Lung (tissue), 12 donors: ENCODE data around the gene GRIN2A. TPM values are rescaled to one million over a fixed set of nuclear protein-coding genes. Genes with fewer than 3 reads are reported as not detected.

Experiments
- ATAC-seq: fragments of 200-7000 bp; cut with Tn5 transposase; one replicate; pipeline ENCODE4 v1.9.1; 2020; ENCODE audit warnings: moderate number of reproducible peaks; ENCODE audit not compliant: insufficient read depth, low FRiP score
- DNase-seq, 3 donors: peaks; one replicate each; pipeline ENCODE4 v3.0.0-alpha.2; 2013 to 2017
- H3K27ac ChIP-seq, 2 donors: one replicate each; pipeline ENCODE4 v1.5.1; 2013; ENCODE audit warnings: mild to moderate bottlenecking in 2 of 2, moderate library complexity in 2 of 2, control low read depth in 1 of 2, inconsistent platforms in 1 of 2, low read depth in 1 of 2, low read length in 1 of 2
- H3K27me3 ChIP-seq, 3 donors: one replicate each; pipeline ENCODE4 v1.5.1; 2013; ENCODE audit warnings: low read length in 2 of 3; ENCODE audit not compliant: control insufficient read depth in 3 of 3, insufficient read depth in 3 of 3
- H3K36me3 ChIP-seq, 4 donors: one replicate each; pipeline ENCODE4 v1.5.1; 2013; ENCODE audit warnings: low read length in 4 of 4, mild to moderate bottlenecking in 1 of 4, moderate library complexity in 1 of 4; ENCODE audit not compliant: control insufficient read depth in 4 of 4, insufficient read depth in 4 of 4
- H3K4me1 ChIP-seq, 5 donors: one replicate each; pipeline ENCODE4 v1.5.1; 2013; ENCODE audit warnings: low read length in 5 of 5, mild to moderate bottlenecking in 2 of 5, moderate library complexity in 1 of 5; ENCODE audit not compliant: control insufficient read depth in 5 of 5, insufficient read depth in 5 of 5
- H3K4me3 ChIP-seq: one replicate; pipeline ENCODE4 v1.5.1; 2013; ENCODE audit warnings: mild to moderate bottlenecking, control low read depth, moderate library complexity
- H3K9ac ChIP-seq, 2 donors: one replicate each; pipeline ENCODE4 v1.5.1; 2013; ENCODE audit warnings: low read length in 2 of 2, control low read depth in 1 of 2; ENCODE audit not compliant: insufficient read depth in 1 of 2
- H3K9me3 ChIP-seq, 4 donors: one replicate each; pipeline ENCODE4 v1.5.1; 2013; ENCODE audit warnings: low read length in 3 of 4, mild to moderate bottlenecking in 1 of 4, moderate library complexity in 1 of 4; ENCODE audit not compliant: control insufficient read depth in 4 of 4, insufficient read depth in 3 of 4
- CTCF ChIP-seq: IDR thresholded peaks from 2 replicates; pipeline ENCODE4 v1.5.1; 2012; ENCODE audit warnings: mild to moderate bottlenecking; ENCODE audit errors: control extremely low read depth, extremely low read depth
- WGBS, 2 donors: extraction: QIAGEN DNeasy Blood & Tissue Kit; methylation state at CpG; one replicate each; pipeline ENCODE4 v1.1.7; 2013; 5-methylcytosine and 5-hydroxymethylcytosine counted together
- polyA plus RNA-seq, 2 donors: library from polyadenylated mRNA; stranded (reverse); fragments of 200-250 nt; gene quantifications; one replicate each; pipeline ENCODE4 v1.2.1, GENCODE V29; 2013
- total RNA-seq, 2 donors: library from RNA; depleted of rRNA in 1 of 2; stranded (reverse); fragments of >200 nt in 1 of 2; gene quantifications; one replicate each; pipeline ENCODE4 v1.2.1, GENCODE V29; 2014 to 2021
- donor health status: control.
- donor health status: control.
- donor health status: Bipolar disorder and iron deficiency.
- donor health status: healthy.
- donor health status: DM: yes; HTN: yes; CAD: no.

The GRIN2A gene
- total and polyA plus RNA-seq, 4 donors, result 0.02 to 0.37 (median 0.10) TPM

GRCh38 chr16:9970244-9970643 lies 212.0 kb downstream of the GRIN2A start:
- Histone ChIP-seq H3K36me3 (no peaks in the 10 kb centered on the region), H3K4me3 (no peak overlapping the region), H3K27ac (no peak overlapping the region), H3K9ac (no peak overlapping the region), H3K4me1 (no peaks in the 10 kb centered on the region), H3K9me3 (peaks cover 0 to 2% (median 0%) of the 10 kb centered on the region in 4 donors), H3K27me3 (no peaks in the 10 kb centered on the region)
- no peak for DNase-seq
- TF ChIP-seq CTCF, result no peak
- no peak for ATAC-seq
- 38 to 42% methylated on average over 2 of the region's 2 CpGs for WGBS, 2 donors

- ATAC-seq, result no peak
- H3K9ac ChIP-seq, result no peak overlapping the region
- 87 to 88% methylated on average over 4 of the region's 4 CpGs for WGBS, 2 donors
Measured at GRCh38 chr16:9969580-9969979, 212.6 kb downstream of the GRIN2A start.

GRCh38 chr16:9966569-9967157 lies 215.6 kb downstream of the GRIN2A start:
- no peaks in the 10 kb centered on the region for H3K27me3 ChIP-seq

More at GRCh38 chr16:9969580-9969979, 212.6 kb downstream of the GRIN2A start:
- Histone ChIP-seq H3K4me3 (no peak overlapping the region), H3K36me3 (no peaks in the 10 kb centered on the region), H3K4me1 (no peaks in the 10 kb centered on the region), H3K27ac (no peak overlapping the region), H3K9me3 (peaks cover 0 to 2% (median 0%) of the 10 kb centered on the region in 4 donors), H3K27me3 (no peaks in the 10 kb centered on the region)
- no peak for DNase-seq
- TF ChIP-seq CTCF, result no peak

More at GRCh38 chr16:9966569-9967157, 215.6 kb downstream of the GRIN2A start:
- 87 to 88% methylated on average over 9 of the region's 9 CpGs for WGBS, 2 donors
- Histone ChIP-seq H3K36me3 (no peaks in the 10 kb centered on the region), H3K4me3 (no peak overlapping the region), H3K9me3 (peaks cover 0 to 2% (median 0%) of the 10 kb centered on the region in 4 donors), H3K9ac (no peak overlapping the region), H3K4me1 (no peaks in the 10 kb centered on the region), H3K27ac (no peak overlapping the region)
- ATAC-seq (no peak), DNase-seq (no peak)
- TF ChIP-seq CTCF, result no peak
